Nephron progenitor cell (in vitro differentiated cells): Measurements from ENCODE around the gene EVL.

ENCODE experiments used
- DNase-seq: peaks from one replicate; pipeline ENCODE4 v3.0.0; 2021
- H3K27ac Mint-ChIP-seq: 2 replicates; pipeline ENCODE4 v1.8.0; 2021; ENCODE audit warnings: mild to moderate bottlenecking, moderate library complexity, mixed read lengths
- H3K27me3 Mint-ChIP-seq: 2 replicates; pipeline ENCODE4 v1.8.0; 2021; ENCODE audit warnings: mild to moderate bottlenecking, low read depth, mixed read lengths; ENCODE audit not compliant: poor library complexity
- H3K36me3 Mint-ChIP-seq: 2 replicates; pipeline ENCODE4 v1.8.0; 2021; ENCODE audit warnings: low read depth, mixed read lengths
- H3K4me1 Mint-ChIP-seq: 2 replicates; pipeline ENCODE4 v1.8.0; 2021; ENCODE audit warnings: mixed read lengths
- H3K4me3 Mint-ChIP-seq: 2 replicates; pipeline ENCODE4 v1.8.0; 2021; ENCODE audit warnings: mild to moderate bottlenecking, moderate library complexity, mixed read lengths
- H3K9me3 Mint-ChIP-seq: 2 replicates; pipeline ENCODE4 v1.8.0; 2021; ENCODE audit warnings: mild to moderate bottlenecking, moderate library complexity, mixed read lengths
- CTCF ChIP-seq: fragments of 200-600 bp; sonication (generic); IDR thresholded peaks from 2 replicates; pipeline ENCODE4 v1.5.0; 2021; ENCODE audit warnings: antibody characterized with exemption

The EVL gene

GRCh38 chr14:100190126-100190525 is 124.9 kb downstream of the EVL start:
- Mint-ChIP-seq H3K36me3 (no peaks in the 10 kb centered on the region), H3K9me3 (peaks cover 8% of the 10 kb centered on the region), H3K27ac (no peak overlapping the region), H3K4me3 (no peak overlapping the region), H3K27me3 (peaks cover 6% of the 10 kb centered on the region), H3K4me1 (peaks cover 17% of the 10 kb centered on the region)
- no peak for TF ChIP-seq CTCF
- no peak for DNase-seq

- H3K9me3 Mint-ChIP-seq = peaks cover 8% of the 10 kb centered on the region
- no peak for TF ChIP-seq CTCF
- H3K4me1 Mint-ChIP-seq = peaks cover 17% of the 10 kb centered on the region
- no peak for DNase-seq
- peaks cover 3% of the 10 kb centered on the region for H3K27me3 Mint-ChIP-seq
- H3K27ac Mint-ChIP-seq = no peak overlapping the region
- no peak overlapping the region for H3K4me3 Mint-ChIP-seq
- H3K36me3 Mint-ChIP-seq = no peaks in the 10 kb centered on the region
Observed at GRCh38 chr14:100191584-100192249, 126.5 kb downstream of the EVL start.

- DNase-seq = no peak
- Mint-ChIP-seq H3K27ac (no peak overlapping the region), H3K4me1 (peaks cover 17% of the 10 kb centered on the region), H3K27me3 (peaks cover 3% of the 10 kb centered on the region), H3K4me3 (peak overlapping the region; percentile 36), H3K36me3 (no peaks in the 10 kb centered on the region), H3K9me3 (peaks cover 8% of the 10 kb centered on the region)
- TF ChIP-seq CTCF = no peak
Observed at GRCh38 chr14:100192250-100192671, 127.0 kb downstream of the EVL start.

- peak; percentile 87 for TF ChIP-seq CTCF
- H3K4me3 Mint-ChIP-seq = peak overlapping the region; percentile 61
- no peaks in the 10 kb centered on the region for H3K36me3 Mint-ChIP-seq
- peak; percentile 100 for DNase-seq
- peaks cover 3% of the 10 kb centered on the region for H3K27me3 Mint-ChIP-seq
- H3K27ac Mint-ChIP-seq = no peak overlapping the region
- peaks cover 8% of the 10 kb centered on the region for H3K9me3 Mint-ChIP-seq
- H3K4me1 Mint-ChIP-seq = peaks cover 17% of the 10 kb centered on the region
Observed at GRCh38 chr14:100192672-100193416, 127.6 kb downstream of the EVL start.
